ENCODE measurements around the gene LIPM.

LIPM gene

GRCh38 chr10:88838766-88839350 lies 36.3 kb downstream of the LIPM start:
- DNase-seq (ENCODE audit: low read depth), result no peak
- TF ChIP-seq CTCF (conservative IDR thresholded peaks at IDR 0.05; ENCODE audit: low read length), result no peak
- no peak overlapping the region for H3K4me3 ChIP-seq (ENCODE audit: low read length)

DNA sequence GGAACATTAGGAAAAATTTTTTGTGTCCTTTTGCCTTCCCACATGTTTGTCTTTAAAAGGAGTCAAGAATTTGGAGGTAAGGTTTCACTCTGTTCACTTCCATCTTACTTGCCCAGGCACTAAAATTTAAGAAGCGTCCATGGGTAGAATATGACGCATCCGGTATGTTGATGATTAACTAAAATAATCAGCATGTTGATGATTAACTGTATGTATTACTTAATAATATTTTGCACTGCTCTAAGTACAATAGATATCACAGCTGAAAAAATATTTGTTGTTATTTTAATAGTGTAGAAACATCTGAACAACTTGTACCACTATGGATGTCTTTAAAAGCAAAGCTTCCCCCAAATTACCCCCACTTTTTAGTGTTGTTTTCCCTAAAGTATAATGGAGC lies 37.6 kb downstream of the LIPM start:
- no peak for TF ChIP-seq CTCF (conservative IDR thresholded peaks at IDR 0.05; ENCODE audit: low read length)
- H3K4me3 ChIP-seq (ENCODE audit: low read length), result no peak overlapping the region
- DNase-seq (ENCODE audit: low read depth), result no peak

- no peak for DNase-seq (ENCODE audit: low read depth)
- no peak overlapping the region for H3K4me3 ChIP-seq (ENCODE audit: low read length)
- TF ChIP-seq CTCF (conservative IDR thresholded peaks at IDR 0.05; ENCODE audit: low read length), result no peak
Measured at GRCh38 chr10:88840881-88841280, 38.4 kb downstream of the LIPM start.

DNA sequence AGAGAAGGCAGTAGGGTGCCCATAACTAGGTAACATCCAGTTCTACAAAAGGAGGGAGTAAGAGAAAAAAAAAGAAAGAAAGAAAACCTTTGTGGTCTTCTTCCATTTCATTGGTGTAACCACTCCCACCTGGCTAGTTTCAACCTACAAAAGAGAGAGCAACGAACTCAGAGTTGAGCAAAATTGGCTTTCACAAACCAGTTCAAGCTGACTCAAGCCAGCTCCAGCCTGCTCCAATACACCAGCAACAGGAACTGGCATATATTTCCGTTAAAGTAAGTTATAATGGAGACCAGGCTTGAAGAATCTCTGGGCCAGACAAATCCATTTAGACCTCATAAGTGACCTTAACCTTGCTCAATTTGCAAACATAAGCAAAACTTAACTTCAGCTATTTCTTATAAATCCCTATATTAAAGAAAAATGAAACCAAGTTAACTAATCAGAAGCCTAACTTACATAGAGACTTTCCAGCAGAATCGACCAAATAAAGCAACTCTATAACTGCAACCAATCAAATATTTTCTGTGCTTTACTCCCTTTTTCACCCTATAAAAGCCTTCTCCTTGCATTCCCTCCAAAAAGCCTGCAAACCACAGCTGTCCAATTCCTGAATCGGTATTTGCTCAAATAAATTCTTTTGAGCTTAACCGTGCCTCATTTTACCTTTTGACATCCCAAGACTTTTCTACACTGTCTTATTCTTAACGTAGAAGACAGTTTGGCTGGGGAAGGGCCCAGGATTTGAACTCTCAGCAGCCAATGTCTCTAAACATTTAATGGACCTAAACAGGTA lies 39.0 kb downstream of the LIPM start:
- TF ChIP-seq CTCF (conservative IDR thresholded peaks at IDR 0.05; ENCODE audit: low read length), result no peak
- H3K4me3 ChIP-seq (ENCODE audit: low read length), result no peak overlapping the region
- DNase-seq (ENCODE audit: low read depth), result no peak

DNA sequence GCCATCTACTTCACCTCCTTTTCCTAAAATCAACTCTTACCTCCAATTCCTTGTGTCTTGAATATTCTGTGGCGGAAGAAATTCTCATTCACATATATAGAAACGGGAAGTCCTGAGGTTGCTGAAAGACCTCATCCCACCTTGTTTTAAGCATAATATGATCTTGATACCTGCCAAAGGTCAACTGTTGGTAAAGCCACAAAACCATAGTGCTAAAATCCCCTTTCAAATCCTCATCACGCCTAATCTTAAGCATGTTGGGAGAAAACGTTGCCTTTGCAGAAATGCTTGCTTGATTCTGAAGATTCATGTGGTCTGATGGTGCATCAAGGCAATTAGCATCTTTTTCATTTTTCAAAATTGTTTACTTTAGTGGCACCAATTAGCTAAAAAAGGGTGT lies 40.6 kb downstream of the LIPM start:
- no peak for DNase-seq (ENCODE audit: low read depth)
- no peak for TF ChIP-seq CTCF (conservative IDR thresholded peaks at IDR 0.05; ENCODE audit: low read length)
- H3K4me3 ChIP-seq (ENCODE audit: low read length), result no peak overlapping the region

- H3K4me3 ChIP-seq (ENCODE audit: low read length), result no peak overlapping the region
- no peak for TF ChIP-seq CTCF (conservative IDR thresholded peaks at IDR 0.05; ENCODE audit: low read length)
Measured at GRCh38 chr10:88848499-88848898, 46.0 kb downstream of the LIPM start.

GRCh38 chr10:88849234-88849633 lies 46.7 kb downstream of the LIPM start:
- no peak overlapping the region for H3K4me3 ChIP-seq (ENCODE audit: low read length)
- peak; percentile 41 for DNase-seq (ENCODE audit: low read depth)
- no peak for TF ChIP-seq CTCF (conservative IDR thresholded peaks at IDR 0.05; ENCODE audit: low read length)

More at GRCh38 chr10:88848499-88848898, 46.0 kb downstream of the LIPM start:
- peak; percentile 67 for DNase-seq (ENCODE audit: low read depth)

All from AG10803 (cell line).